GM12878 (cell line): ENCODE measurements around the gene PCDH15. TPM values are rescaled to one million over a fixed set of nuclear protein-coding genes. Genes with fewer than 3 reads are reported as not detected.

ENCODE experiments used
- CHD4 ChIP-seq: fragments of 200-600 bp; sonication (generic); IDR thresholded peaks from 2 replicates; pipeline ENCODE4 v1.6.1; 2016; ENCODE audit warnings: mild to moderate bottlenecking
- HDAC6 ChIP-seq: fragments of 200-600 bp; sonication (generic); IDR thresholded peaks from one replicate; pipeline ENCODE4 v1.8.0; 2017; ENCODE audit warnings: antibody characterized with exemption; ENCODE audit not compliant: unreplicated experiment
- HDGF ChIP-seq: fragments of 450-650 bp; IDR thresholded peaks from 2 replicates; pipeline ENCODE4 v1.6.1; 2016; ENCODE audit warnings: antibody characterized with exemption
- MTA2 ChIP-seq: fragments of 450-650 bp; IDR thresholded peaks from 2 replicates; pipeline ENCODE4 v1.6.1; 2016; ENCODE audit warnings: low read depth, mild to moderate bottlenecking, moderate library complexity
- PRDM15 ChIP-seq: fragments of 450-650 bp; formaldehyde crosslinking; IDR thresholded peaks from 2 replicates; pipeline ENCODE4 v1.4.0; 2020; ENCODE audit warnings: mild to moderate bottlenecking, moderate library complexity
- RUNX3 ChIP-seq: IDR thresholded peaks from 2 replicates; pipeline ENCODE4 v1.6.1; 2012; ENCODE audit warnings: low read length, inconsistent platforms
- STAT1 ChIP-seq: fragments of 450-650 bp; conservative IDR thresholded peaks from 2 replicates; pipeline ENCODE4 v1.6.1; 2014; ENCODE audit warnings: antibody characterized with exemption, mild to moderate bottlenecking
- ZBED1 ChIP-seq: IDR thresholded peaks from 2 replicates; pipeline ENCODE4 v1.6.1; 2016; ENCODE audit warnings: borderline replicate concordance
- polyA plus RNA-seq, 11 experiments: library from polyadenylated mRNA; depleted of rRNA in 4 of 11; unstranded in 6 of 11; stranded (reverse) in 5 of 11; fragments of >200 nt; fragmentation: Nextera tagmentation in 4 of 11; fragmentation: Illumina TruSeq in 1 of 11; extraction: Ambion mirVana in 4 of 11; extraction: Trizol in 1 of 11; gene quantifications; 1 replicate in 1 of 11; 2 replicates in 10 of 11; pipeline versions ENCODE4 v1.2.1 to v1.2.3, GENCODE V29; 2011 to 2016; ENCODE audit warnings: inconsistent platforms in 2 of 11, missing spikeins in 2 of 11, low read depth in 1 of 11
- total RNA-seq, 4 experiments: library from RNA; depleted of rRNA in 3 of 4; stranded (reverse); fragments of >200 nt in 3 of 4; fragmentation: Illumina TruSeq in 1 of 4; extraction: Trizol in 1 of 4; gene quantifications; 2 replicates each; pipeline versions ENCODE4 v1.2.1 to v1.2.3, GENCODE V29; 2013 to 2021
- TF ChIP-seq, protein P1 (sequence below): fragments of 450-650 bp; formaldehyde crosslinking; IDR thresholded peaks from 2 replicates; pipeline ENCODE4 v1.4.0; 2022; ENCODE audit warnings: mild to moderate bottlenecking, moderate library complexity
- TF ChIP-seq, protein P2 (sequence below): IDR thresholded peaks from 2 replicates; pipeline ENCODE4 v1.6.1; 2011; ENCODE audit warnings: mild to moderate bottlenecking, low read depth, low read length, moderate library complexity; ENCODE audit not compliant: insufficient replicate concordance

The PCDH15 gene
- total and polyA plus RNA-seq, 10 of the 15 experiments (the other 5 are each of a cell fraction or from before 2014, with no cell fraction given) = 0.03 to 0.52 (median 0.07) TPM; not detected in 6

DNA sequence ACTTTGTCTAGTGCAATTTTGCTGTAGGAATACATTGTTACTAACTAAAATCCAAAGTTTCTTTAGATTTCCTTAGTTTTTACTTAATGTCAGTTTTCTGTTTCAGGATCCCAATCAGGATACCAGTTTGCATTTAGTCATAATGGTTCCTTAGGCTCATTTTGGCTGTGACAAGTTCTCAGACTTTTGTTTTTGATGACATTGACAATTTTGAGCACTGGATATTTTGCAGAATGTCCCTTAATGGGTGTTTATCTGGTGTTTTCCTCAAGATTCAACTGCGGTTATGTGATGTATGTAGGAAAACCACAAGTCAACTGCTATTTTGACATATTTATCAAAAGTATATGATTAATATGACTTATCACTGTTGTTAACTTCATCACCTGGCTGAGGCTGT is 482.6 kb downstream of the PCDH15 start (continued):
- no peak for TF ChIP-seq PRDM15 (CRISPR knock-in tag)
- no peak for TF ChIP-seq RUNX3
- TF ChIP-seq HDGF = no peak
- TF ChIP-seq, protein P1, sequence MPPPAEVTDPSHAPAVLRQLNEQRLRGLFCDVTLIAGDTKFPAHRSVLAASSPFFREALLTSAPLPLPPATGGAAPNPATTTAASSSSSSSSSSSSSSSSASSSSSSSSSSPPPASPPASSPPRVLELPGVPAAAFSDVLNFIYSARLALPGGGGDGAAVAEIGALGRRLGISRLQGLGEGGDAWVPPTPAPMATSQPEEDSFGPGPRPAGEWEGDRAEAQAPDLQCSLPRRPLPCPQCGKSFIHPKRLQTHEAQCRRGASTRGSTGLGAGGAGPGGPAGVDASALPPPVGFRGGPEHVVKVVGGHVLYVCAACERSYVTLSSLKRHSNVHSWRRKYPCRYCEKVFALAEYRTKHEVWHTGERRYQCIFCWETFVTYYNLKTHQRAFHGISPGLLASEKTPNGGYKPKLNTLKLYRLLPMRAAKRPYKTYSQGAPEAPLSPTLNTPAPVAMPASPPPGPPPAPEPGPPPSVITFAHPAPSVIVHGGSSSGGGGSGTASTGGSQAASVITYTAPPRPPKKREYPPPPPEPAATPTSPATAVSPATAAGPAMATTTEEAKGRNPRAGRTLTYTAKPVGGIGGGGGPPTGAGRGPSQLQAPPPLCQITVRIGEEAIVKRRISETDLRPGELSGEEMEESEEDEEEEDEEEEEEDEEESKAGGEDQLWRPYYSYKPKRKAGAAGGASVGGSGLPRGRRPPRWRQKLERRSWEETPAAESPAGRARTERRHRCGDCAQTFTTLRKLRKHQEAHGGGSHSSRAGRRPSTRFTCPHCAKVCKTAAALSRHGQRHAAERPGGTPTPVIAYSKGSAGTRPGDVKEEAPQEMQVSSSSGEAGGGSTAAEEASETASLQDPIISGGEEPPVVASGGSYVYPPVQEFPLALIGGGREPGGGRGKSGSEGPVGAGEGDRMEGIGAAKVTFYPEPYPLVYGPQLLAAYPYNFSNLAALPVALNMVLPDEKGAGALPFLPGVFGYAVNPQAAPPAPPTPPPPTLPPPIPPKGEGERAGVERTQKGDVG (CRISPR knock-in tag) = no peak
- TF ChIP-seq MTA2 = no peak
- TF ChIP-seq HDAC6 = no peak
- no peak for TF ChIP-seq ZBED1
- no peak for TF ChIP-seq CHD4
- TF ChIP-seq, protein P2, sequence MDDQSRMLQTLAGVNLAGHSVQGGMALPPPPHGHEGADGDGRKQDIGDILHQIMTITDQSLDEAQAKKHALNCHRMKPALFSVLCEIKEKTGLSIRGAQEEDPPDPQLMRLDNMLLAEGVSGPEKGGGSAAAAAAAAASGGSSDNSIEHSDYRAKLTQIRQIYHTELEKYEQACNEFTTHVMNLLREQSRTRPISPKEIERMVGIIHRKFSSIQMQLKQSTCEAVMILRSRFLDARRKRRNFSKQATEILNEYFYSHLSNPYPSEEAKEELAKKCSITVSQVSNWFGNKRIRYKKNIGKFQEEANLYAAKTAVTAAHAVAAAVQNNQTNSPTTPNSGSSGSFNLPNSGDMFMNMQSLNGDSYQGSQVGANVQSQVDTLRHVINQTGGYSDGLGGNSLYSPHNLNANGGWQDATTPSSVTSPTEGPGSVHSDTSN = no peak
- TF ChIP-seq STAT1 = no peak
